Kidney epithelial cell (primary cell): ENCODE results near the gene SCO2. TPM values are rescaled to one million over a fixed set of nuclear protein-coding genes. Genes with fewer than 3 reads are reported as not detected.

Experiments
- DNase-seq: peaks from one replicate; pipeline ENCODE4 v3.0.0-alpha.2; 2010; ENCODE audit warnings: low read depth
- H3K27me3 ChIP-seq: 2 replicates; pipeline ENCODE4 v1.6.0; 2011; ENCODE audit warnings: low read length; ENCODE audit not compliant: control insufficient read depth, insufficient read depth
- H3K36me3 ChIP-seq: 2 replicates; pipeline ENCODE4 v1.5.1; 2011; ENCODE audit warnings: low read length; ENCODE audit not compliant: control insufficient read depth, insufficient read depth
- H3K4me3 ChIP-seq: 2 replicates; pipeline ENCODE4 v1.5.1; 2011; ENCODE audit warnings: low read depth, mild to moderate bottlenecking, control low read depth, low read length
- CTCF ChIP-seq: IDR thresholded peaks from 2 replicates; pipeline ENCODE4 v1.5.1; 2011; ENCODE audit warnings: mild to moderate bottlenecking, moderate library complexity, low read length, control low read depth, inconsistent platforms; ENCODE audit not compliant: insufficient read depth, poor library complexity, severe bottlenecking
- total RNA-seq: library from RNA; depleted of rRNA; stranded (reverse); fragments of >200 nt; gene quantifications from 2 replicates; pipeline ENCODE4 v1.2.3, GENCODE V29; 2015

The SCO2 gene
- total RNA-seq, 1 donor from 2014 or later: 5.7 TPM

DNA sequence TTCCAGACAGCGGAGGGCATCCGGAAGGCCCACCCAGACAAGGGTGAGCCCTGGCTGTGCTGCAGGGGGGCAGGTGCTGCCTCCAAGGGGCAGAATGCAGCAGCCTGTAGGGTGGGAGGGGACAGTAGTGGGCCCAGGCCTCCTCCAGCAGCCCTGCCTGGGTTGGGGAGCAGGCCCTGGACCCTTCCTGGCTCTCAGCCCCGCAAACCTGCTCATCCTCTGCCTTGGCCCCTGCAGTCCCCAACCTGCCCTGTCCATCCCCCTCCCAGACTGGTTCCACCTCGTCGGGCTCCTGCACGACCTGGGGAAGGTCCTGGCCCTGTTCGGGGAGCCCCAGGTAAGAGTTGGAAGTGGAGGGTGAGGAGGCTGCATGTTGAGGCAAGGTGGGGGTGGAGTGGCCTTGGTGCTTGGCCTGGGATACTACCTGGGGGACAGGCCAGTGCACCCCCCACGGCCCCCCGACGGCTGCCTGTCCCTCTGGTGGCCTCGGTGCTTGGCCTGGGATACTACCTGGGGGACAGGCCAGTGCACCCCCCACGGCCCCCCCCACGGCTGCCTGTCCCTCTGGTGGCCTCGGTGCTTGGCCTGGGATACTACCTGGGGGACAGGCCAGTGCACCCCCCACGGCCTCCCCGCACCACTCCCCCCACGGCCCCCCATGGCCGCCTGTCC lies 37.3 kb downstream of the SCO2 start:
- H3K27me3 ChIP-seq: peaks cover 3% of the 10 kb centered on the region
- H3K36me3 ChIP-seq: no peaks in the 10 kb centered on the region
- no peak overlapping the region for H3K4me3 ChIP-seq
- TF ChIP-seq CTCF: no peak
- no peak for DNase-seq

GRCh38 chr22:50487290-50488005 lies 38.0 kb downstream of the SCO2 start:
- Histone ChIP-seq H3K36me3 (no peaks in the 10 kb centered on the region), H3K27me3 (peaks cover 3% of the 10 kb centered on the region), H3K4me3 (no peak overlapping the region)
- DNase-seq: no peak
- TF ChIP-seq CTCF: no peak

GRCh38 chr22:50486561-50487289 lies 38.7 kb downstream of the SCO2 start, which contains the start of gene MIOX:
Gene MIOX (plus strand): TSS chr22:50486859. CDS start chr22:50486898, 39 bp downstream.
- Histone ChIP-seq H3K27me3 (peaks cover 6% of the 10 kb centered on the region), H3K4me3 (no peak within 1 kb of the TSS), H3K36me3 (no peaks in the 10 kb centered on the region)
- no peak for DNase-seq
- TF ChIP-seq CTCF: no peak

GRCh38 chr22:50485221-50486131 lies 39.9 kb downstream of the SCO2 start:
- Histone ChIP-seq H3K36me3 (no peaks in the 10 kb centered on the region), H3K27me3 (peaks cover 12% of the 10 kb centered on the region), H3K4me3 (no peak overlapping the region)
- DNase-seq: no peak
- TF ChIP-seq CTCF: no peak

DNA sequence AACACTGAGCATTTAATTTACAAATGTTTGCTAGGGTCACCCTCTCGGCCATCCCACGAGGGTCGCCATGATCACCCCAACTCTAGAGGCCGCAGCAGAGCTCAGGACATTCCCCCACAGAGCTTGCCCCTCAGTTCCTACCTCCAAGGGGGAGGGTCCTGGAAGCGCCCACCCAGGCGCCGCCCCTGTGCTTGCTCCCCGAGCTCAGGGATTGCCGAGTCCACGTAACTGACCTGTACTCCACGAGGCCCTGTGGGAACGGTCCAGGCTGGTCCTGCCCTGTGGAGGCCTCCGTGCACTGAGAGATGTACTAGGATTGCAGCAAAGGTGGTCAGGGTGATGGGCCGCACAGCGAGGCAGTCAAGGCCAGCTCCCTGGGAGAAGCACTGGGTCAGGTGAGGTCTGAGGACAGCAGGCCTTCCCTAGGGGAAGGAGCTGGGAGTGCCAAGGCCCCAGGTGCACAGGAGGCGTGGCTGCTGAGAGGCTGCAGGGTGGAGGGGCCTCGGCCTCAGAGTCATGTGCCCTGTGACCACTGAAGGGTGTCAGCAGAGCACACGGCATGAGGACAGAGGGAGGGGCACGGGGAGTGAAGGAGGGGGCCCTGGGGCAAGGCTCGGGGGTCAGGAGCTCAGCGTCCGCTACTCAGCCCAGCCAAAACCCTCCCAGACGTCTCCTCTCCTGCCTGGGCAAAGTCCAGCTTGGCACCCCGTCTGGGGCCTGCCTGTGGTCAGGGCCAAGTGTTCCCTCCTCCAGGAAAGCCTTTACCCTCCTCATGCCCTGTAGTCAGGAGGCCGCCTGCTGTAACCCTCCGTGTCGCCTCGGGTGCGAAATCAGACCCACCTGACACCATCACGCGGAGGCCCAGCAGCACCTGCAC lies 41.2 kb downstream of the SCO2 start:
- peaks cover 16% of the 10 kb centered on the region for H3K27me3 ChIP-seq
- no peak for DNase-seq
- TF ChIP-seq CTCF: no peak
- no peak overlapping the region for H3K4me3 ChIP-seq
- no peaks in the 10 kb centered on the region for H3K36me3 ChIP-seq
